Umbilical cord (tissue), 2 donors: Measurements from ENCODE around the gene ATRIP. TPM values are rescaled to one million over a fixed set of nuclear protein-coding genes. Genes with fewer than 3 reads are reported as not detected.
A peak's percentile ranks its signal among the peaks of the same experiment; 100 is the strongest.

ENCODE experiments used
- DNase-seq: peaks from one replicate; pipeline ENCODE4 v3.0.0-alpha.2; 2015; ENCODE audit warnings: low spot score
- total RNA-seq: library from RNA; depleted of rRNA; stranded (reverse); fragments of >200 nt; gene quantifications from one replicate; pipeline ENCODE4 v1.2.3, GENCODE V29; 2014; ENCODE audit warnings: low replicate concordance; ENCODE audit not compliant: insufficient read depth

Gene ATRIP
- total RNA-seq, 1 donor from 2014 or later = 9.4 TPM

- DNase-seq = no peak
These were observed 23.2 kb upstream of the ATRIP start for GRCh38 chr3:48423241-48423882.

- no peak for DNase-seq
These were observed 22.4 kb upstream of the ATRIP start for GRCh38 chr3:48423883-48424695.

GRCh38 chr3:48425281-48425812, 21.2 kb upstream of the ATRIP start:
- no peak for DNase-seq

GRCh38 chr3:48426401-48426909, 20.1 kb upstream of the ATRIP start:
- no peak for DNase-seq

GRCh38 chr3:48426944-48427629, 19.4 kb upstream of the ATRIP start:
- no peak for DNase-seq

GRCh38 chr3:48427630-48427962, 18.9 kb upstream of the ATRIP start:
- DNase-seq = no peak

- no peak for DNase-seq
These were observed 18.4 kb upstream of the ATRIP start for GRCh38 chr3:48428088-48428571.

- DNase-seq = peak; percentile 55
These were observed 17.8 kb upstream of the ATRIP start for GRCh38 chr3:48428572-48429316.

GRCh38 chr3:48429317-48429959, 17.1 kb upstream of the ATRIP start:
- DNase-seq = peak; percentile 39

- peak; percentile 68 for DNase-seq
These were observed 16.4 kb upstream of the ATRIP start, which contains the start of gene PLXNB1 for GRCh38 chr3:48429960-48430707. Gene PLXNB1 (minus strand): TSS chr3:48430086. CDS start chr3:48424611, 5,475 bp downstream.

- DNase-seq = no peak
These were observed 15.8 kb upstream of the ATRIP start for GRCh38 chr3:48430708-48431101.

- no peak for DNase-seq
These were observed 15.1 kb upstream of the ATRIP start for GRCh38 chr3:48431224-48432029.

GRCh38 chr3:48432411-48433371, 13.8 kb upstream of the ATRIP start:
- DNase-seq = no peak

GRCh38 chr3:48433472-48434118, 12.9 kb upstream of the ATRIP start:
- DNase-seq = peak; percentile 55

- DNase-seq = no peak
These were observed 11.8 kb upstream of the ATRIP start for GRCh38 chr3:48434591-48435222.

GRCh38 chr3:48435223-48435595, 11.3 kb upstream of the ATRIP start:
- DNase-seq = no peak
